OCI-LY3 (cell line): Measurements from ENCODE around the gene EFNA2.

Experiments used
- H2AFZ ChIP-seq: fragments of 200-600, 300-600 bp; shearing (Covaris generic); 2 replicates; pipeline ENCODE4 v1.6.0; 2014; ENCODE audit warnings: antibody characterized with exemption, low read depth, low read length
- H3K27ac ChIP-seq: fragments of 200-600, 300-600 bp; sonication (generic); 2 replicates; pipeline ENCODE4 v1.5.1; 2014; ENCODE audit warnings: mild to moderate bottlenecking, low read length, moderate library complexity, mixed read lengths
- H3K27me3 ChIP-seq: fragments of 200-600, 300-600 bp; sonication (generic); 2 replicates; pipeline ENCODE4 v1.6.1; 2014; ENCODE audit warnings: low read depth, low read length, mixed read lengths
- H3K36me3 ChIP-seq: fragments of 200-600, 300-600 bp; sonication (generic); replicated peaks from 2 replicates; pipeline ENCODE3; 2014; ENCODE audit warnings: low read depth, low read length, mixed read lengths
- H3K4me1 ChIP-seq: fragments of 300-600, 200-600 bp; sonication (generic); 2 replicates; pipeline ENCODE4 v1.6.1; 2014; ENCODE audit warnings: low read length, mixed read lengths
- H3K4me2 ChIP-seq: fragments of 200-600, 300-600 bp; sonication (generic); 2 replicates; pipeline ENCODE4 v1.6.1; 2014; ENCODE audit warnings: low read length, mixed read lengths
- H3K4me3 ChIP-seq: fragments of 300-600, 200-600 bp; sonication (generic); 2 replicates; pipeline ENCODE4 v1.5.1; 2014; ENCODE audit warnings: antibody characterized with exemption, mild to moderate bottlenecking, low read length, moderate library complexity
- H3K79me2 ChIP-seq: fragments of 300-600, 200-600 bp; shearing (Covaris generic); 2 replicates; pipeline ENCODE4 v1.6.1; 2014; ENCODE audit warnings: mild to moderate bottlenecking, low read length, mixed read lengths
- H3K9ac ChIP-seq: fragments of 300-600, 200-600 bp; shearing (Covaris generic); 2 replicates; pipeline ENCODE4 v1.6.0; 2014; ENCODE audit warnings: mild to moderate bottlenecking, low read length, moderate library complexity
- H3K9me3 ChIP-seq: fragments of 200-600, 300-600 bp; shearing (Covaris generic); 2 replicates; pipeline ENCODE4 v1.6.1; 2014; ENCODE audit warnings: low read length, mixed read lengths; ENCODE audit not compliant: insufficient read depth
- H4K20me1 ChIP-seq: fragments of 200-600, 300-600 bp; sonication (generic); 2 replicates; pipeline ENCODE4 v1.6.1; 2016; ENCODE audit warnings: low read length, mixed read lengths; ENCODE audit not compliant: insufficient read depth
- EZH2phosphoT487 ChIP-seq: fragments of 200-600 bp; shearing (Covaris generic); IDR thresholded peaks from 2 replicates; pipeline ENCODE4 v1.6.1; 2018; ENCODE audit warnings: antibody characterized with exemption, mixed run types, low read depth
- TF ChIP-seq, protein P1 (sequence below): fragments of 200-600, 300-600 bp; sonication (generic); IDR thresholded peaks from 2 replicates; pipeline ENCODE4 v1.5.1; 2014; ENCODE audit warnings: antibody characterized with exemption, low read length, low read depth

EFNA2 gene

DNA sequence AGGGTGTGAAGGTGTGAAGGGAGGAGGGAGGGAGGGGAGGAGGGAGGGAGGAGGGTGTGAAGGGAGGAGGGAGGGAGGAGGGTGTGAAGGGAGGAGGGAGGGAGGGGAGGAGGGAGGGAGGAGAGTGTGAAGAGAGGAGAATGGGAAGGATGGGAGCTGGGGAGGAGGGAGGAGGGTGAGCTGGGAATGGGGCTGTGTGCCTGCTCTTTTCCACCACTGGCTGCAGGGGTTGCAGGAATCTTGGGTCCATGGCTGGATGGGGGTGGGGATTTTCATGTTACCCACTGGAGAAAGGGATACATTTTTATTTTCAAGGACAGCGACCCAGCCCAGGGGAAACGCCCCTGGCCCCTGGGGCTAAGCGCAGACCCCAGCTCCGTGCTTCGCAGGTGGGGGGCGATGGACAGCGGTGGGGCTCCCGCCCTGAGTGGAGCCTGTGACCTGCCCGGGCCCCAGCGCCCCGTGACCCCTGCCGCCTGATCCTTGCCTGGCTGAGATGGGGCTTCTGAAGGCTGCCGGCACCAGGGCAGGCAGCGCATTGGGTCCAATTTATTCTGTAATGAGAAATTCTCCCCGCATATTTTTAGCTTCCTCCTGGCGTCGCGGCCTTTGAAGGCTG is 3.0 kb upstream of the EFNA2 start:
- H3K79me2 ChIP-seq: no peaks in the 10 kb centered on the region
- no peaks in the 10 kb centered on the region for H3K9me3 ChIP-seq
- H3K9ac ChIP-seq: no peak overlapping the region
- peaks cover 12% of the 10 kb centered on the region for H3K36me3 ChIP-seq
- H3K27ac ChIP-seq: no peak overlapping the region
- no peak overlapping the region for H3K4me3 ChIP-seq
- H3K4me2 ChIP-seq: no peak overlapping the region
- no peaks in the 10 kb centered on the region for H3K4me1 ChIP-seq
- no peak overlapping the region for H2AFZ ChIP-seq
- peaks cover 9% of the 10 kb centered on the region; the same call in 1 of the 2 replicates for H3K27me3 ChIP-seq
- peaks cover 5% of the 10 kb centered on the region; the same call in 1 of the 2 replicates for H4K20me1 ChIP-seq
- no peak for TF ChIP-seq EZH2phosphoT487
- TF ChIP-seq, protein P1, sequence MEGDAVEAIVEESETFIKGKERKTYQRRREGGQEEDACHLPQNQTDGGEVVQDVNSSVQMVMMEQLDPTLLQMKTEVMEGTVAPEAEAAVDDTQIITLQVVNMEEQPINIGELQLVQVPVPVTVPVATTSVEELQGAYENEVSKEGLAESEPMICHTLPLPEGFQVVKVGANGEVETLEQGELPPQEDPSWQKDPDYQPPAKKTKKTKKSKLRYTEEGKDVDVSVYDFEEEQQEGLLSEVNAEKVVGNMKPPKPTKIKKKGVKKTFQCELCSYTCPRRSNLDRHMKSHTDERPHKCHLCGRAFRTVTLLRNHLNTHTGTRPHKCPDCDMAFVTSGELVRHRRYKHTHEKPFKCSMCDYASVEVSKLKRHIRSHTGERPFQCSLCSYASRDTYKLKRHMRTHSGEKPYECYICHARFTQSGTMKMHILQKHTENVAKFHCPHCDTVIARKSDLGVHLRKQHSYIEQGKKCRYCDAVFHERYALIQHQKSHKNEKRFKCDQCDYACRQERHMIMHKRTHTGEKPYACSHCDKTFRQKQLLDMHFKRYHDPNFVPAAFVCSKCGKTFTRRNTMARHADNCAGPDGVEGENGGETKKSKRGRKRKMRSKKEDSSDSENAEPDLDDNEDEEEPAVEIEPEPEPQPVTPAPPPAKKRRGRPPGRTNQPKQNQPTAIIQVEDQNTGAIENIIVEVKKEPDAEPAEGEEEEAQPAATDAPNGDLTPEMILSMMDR: no peak

DNA sequence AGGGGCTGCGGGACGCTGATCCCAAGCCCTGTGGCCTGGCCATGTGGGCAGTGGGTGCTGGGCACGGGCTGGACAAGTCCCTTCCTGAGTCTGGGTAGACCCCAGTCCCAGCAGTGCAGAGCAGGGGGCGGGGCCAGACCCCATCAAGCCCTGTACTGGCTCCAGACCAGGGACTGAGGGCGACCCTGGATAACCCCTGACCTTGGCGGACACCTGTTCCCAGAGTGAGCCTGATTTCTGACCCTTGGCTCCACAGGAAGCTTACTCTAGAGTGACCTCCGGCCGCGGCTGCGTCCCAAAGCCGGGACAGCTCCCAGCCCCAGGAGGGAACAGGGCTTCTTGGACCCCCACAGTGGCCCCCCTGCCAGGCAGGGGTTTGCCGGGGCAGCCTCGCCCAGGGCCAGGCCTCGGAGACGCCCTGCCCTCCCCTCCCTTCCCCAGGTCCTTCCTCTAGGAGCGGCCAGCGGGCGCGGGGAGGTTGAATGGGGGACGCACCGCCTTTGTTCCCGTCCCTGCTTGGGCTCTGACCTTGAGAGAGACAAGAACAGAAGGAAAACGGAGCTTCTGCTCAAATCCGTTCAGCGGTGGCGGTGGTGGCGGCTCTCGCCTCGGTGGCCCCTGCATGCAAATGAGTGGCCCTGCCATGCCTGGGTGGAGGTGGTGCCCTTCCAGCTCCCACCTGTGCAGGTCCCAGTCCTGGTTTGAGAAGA is 2.3 kb upstream of the EFNA2 start:
- Histone ChIP-seq H3K27ac (no peak overlapping the region), H4K20me1 (peaks cover 5% of the 10 kb centered on the region; the same call in 1 of the 2 replicates), H3K4me2 (no peak overlapping the region), H3K27me3 (peaks cover 9% of the 10 kb centered on the region; the same call in 1 of the 2 replicates), H3K36me3 (peaks cover 12% of the 10 kb centered on the region), H3K4me3 (no peak overlapping the region), H2AFZ (no peak overlapping the region), H3K79me2 (no peaks in the 10 kb centered on the region), H3K9me3 (no peaks in the 10 kb centered on the region), H3K9ac (no peak overlapping the region), H3K4me1 (no peaks in the 10 kb centered on the region)
- no peak for TF ChIP-seq EZH2phosphoT487
- TF ChIP-seq, protein P1: no peak

DNA sequence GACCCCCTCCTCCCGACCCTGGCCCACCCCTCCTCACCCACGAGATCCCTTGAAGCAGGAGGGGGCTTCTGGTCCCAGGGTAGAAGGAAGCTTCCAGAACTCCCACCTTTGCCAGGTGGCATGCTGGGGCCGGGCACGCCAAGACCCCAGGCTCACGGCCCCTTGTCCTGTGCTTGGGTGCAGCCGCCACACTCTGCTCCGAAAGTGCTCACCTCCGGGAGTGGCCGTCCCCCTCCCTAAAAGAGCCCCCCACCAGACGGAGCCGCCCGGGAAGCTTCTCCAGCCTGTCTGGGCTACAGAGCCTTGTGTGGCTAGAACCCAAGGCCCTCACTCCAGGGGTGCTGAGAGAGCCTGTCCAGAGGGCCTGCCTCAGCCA is 1.8 kb upstream of the EFNA2 start:
- Histone ChIP-seq H3K9ac (no peak overlapping the region), H3K27me3 (peaks cover 9% of the 10 kb centered on the region; the same call in 1 of the 2 replicates), H4K20me1 (peaks cover 5% of the 10 kb centered on the region; the same call in 1 of the 2 replicates), H3K4me3 (no peak overlapping the region), H3K27ac (no peak overlapping the region), H2AFZ (no peak overlapping the region), H3K4me2 (no peak overlapping the region), H3K79me2 (no peaks in the 10 kb centered on the region), H3K36me3 (peaks cover 11% of the 10 kb centered on the region), H3K9me3 (no peaks in the 10 kb centered on the region), H3K4me1 (no peaks in the 10 kb centered on the region)
- no peak for TF ChIP-seq EZH2phosphoT487
- TF ChIP-seq, protein P1: no peak

DNA sequence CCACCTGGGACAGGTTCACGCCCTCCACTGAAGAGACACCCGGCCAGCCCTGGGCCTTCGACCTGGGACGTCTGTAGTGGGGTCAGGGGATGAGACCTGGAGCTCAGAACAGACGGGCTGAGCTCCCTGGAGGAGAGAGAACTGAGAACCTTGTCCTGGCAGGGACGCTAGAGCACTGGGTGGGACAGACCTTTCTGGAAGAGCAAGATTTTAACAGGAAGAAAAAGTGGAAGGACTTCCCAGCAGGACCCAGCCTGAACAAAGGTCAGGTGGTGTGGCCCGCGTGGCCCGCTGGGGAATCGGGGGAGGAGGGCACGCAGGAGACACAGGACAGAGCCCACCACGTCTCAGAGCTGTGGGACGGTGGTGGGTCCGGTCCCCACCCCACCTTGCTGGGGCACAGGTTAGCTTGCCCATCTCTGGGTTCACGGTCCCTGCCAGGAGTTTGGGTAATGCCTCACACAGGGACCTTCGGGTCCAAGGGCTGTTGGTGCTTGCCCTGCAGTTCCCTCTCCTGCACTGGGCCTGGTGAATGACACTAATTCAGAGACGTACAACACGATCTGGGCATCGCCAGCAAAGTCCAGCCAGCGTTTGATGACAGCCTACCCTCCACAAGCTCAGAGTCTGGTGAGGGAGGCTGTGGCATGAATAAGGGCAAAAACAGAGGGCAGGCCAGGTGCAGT is 1.2 kb upstream of the EFNA2 start:
- no peak overlapping the region for H3K9ac ChIP-seq
- no peak overlapping the region for H2AFZ ChIP-seq
- no peak for TF ChIP-seq EZH2phosphoT487
- TF ChIP-seq, protein P1: no peak
- H3K27ac ChIP-seq: no peak overlapping the region
- no peak overlapping the region for H3K4me2 ChIP-seq
- peaks cover 7% of the 10 kb centered on the region for H3K36me3 ChIP-seq
- peaks cover 9% of the 10 kb centered on the region; the same call in 1 of the 2 replicates for H3K27me3 ChIP-seq
- no peak overlapping the region for H3K4me3 ChIP-seq
- H3K9me3 ChIP-seq: no peaks in the 10 kb centered on the region
- H3K4me1 ChIP-seq: no peaks in the 10 kb centered on the region; the same call in 1 of the 2 replicates
- H3K79me2 ChIP-seq: no peaks in the 10 kb centered on the region
- H4K20me1 ChIP-seq: peaks cover 5% of the 10 kb centered on the region; the same call in 1 of the 2 replicates
